GM12874 (cell line): ENCODE measurements around the gene PWP1.

Experiments
- TF ChIP-seq, protein P1 (sequence below): IDR thresholded peaks from 2 replicates; pipeline ENCODE4 v1.5.1; 2011; ENCODE audit warnings: low read depth, mild to moderate bottlenecking, control low read depth, low read length, moderate library complexity; ENCODE audit not compliant: insufficient read depth

Gene PWP1

DNA sequence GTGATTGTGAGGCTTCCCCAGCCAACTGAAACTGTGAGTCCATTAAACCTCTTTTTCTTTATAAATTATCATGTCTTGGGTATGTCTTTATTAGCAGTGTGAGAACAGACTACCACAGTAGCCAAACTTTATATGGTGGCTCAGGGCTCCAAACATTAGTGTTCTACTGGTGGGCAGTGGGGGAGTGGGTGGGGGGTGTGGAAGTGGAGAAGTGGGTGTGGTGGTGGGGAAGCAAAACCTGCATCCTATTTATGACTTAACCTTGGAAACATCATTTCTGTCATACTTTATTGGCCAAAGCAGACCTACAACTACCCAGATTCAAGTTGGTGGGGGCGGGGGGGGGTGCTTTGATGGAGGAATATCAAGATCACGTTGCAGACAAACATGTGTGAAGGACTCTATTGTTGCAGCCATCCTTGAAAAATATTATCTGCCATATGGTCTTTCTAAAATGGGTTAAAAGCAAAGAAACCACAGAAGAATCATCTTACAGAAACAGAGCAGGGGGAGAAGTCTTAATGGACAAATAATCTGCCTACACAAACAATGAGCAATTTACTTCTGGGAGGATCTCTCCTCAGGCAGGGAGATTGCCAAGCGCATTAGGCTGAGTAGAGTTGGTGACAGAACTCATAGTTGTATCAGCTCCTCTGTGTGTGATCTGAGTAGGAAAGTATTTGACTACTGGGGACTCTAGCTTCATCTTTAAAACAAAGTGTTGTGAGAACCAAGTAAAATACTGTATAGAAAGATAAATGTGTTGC, 1.4 kb upstream of the PWP1 start:
- TF ChIP-seq, protein P1, sequence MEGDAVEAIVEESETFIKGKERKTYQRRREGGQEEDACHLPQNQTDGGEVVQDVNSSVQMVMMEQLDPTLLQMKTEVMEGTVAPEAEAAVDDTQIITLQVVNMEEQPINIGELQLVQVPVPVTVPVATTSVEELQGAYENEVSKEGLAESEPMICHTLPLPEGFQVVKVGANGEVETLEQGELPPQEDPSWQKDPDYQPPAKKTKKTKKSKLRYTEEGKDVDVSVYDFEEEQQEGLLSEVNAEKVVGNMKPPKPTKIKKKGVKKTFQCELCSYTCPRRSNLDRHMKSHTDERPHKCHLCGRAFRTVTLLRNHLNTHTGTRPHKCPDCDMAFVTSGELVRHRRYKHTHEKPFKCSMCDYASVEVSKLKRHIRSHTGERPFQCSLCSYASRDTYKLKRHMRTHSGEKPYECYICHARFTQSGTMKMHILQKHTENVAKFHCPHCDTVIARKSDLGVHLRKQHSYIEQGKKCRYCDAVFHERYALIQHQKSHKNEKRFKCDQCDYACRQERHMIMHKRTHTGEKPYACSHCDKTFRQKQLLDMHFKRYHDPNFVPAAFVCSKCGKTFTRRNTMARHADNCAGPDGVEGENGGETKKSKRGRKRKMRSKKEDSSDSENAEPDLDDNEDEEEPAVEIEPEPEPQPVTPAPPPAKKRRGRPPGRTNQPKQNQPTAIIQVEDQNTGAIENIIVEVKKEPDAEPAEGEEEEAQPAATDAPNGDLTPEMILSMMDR = no peak

DNA sequence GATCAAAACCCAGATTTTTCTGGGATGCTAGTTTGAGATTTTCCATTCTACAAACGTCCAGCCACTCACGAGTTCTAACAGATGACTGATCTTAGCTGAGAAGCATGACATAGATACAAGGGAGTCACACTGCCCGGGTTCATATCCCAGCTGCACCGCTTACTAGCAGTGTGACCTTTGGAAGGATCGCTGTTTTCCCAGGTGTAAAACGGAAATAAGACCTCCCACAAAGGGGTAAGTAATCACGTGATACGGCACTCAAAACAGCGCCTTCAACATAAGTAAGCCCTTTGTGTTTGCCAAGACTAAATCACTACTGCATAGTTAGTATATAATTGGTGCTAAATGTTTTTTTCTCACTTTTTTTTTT, 624 bp upstream of the PWP1 start:
- TF ChIP-seq, protein P1 = no peak

DNA sequence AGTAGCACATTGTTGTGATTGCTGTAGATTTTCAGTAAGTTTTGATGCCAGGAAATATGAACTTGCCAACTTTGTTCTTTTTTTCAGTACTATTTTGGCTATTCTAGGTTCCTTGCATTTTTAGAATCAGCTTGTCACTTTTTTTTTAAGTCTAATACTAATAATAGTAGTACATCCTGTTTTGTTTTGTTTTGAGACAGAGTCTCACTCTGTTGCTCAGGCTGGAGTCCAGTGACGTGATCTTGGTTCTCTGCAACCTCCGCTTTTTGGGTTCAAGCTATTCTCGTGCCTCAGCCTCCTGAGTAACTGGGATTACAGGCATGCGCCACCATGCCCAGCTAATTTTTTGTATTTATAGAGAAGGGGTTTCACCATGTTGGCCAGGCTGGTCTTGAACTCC, 16.5 kb downstream of the PWP1 start:
- TF ChIP-seq, protein P1 = no peak

DNA sequence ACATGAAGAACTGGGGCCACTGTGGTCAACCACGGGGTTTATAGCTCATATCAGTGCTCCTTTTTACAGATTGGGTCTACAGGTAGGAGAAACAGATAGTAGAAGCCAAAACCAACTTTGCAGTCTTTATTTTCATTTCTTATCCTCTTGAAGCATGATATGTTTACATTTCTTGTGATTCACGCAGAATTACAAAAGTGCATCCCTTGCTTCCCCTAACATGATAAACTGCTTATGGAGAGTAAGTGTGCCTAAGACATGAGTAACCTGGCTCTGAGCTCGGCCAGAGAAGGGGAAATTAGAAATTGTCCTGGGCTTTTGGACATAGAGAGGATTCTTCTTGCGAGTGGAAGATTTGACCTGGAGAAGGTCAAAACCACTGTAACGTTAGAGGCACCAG, 18.4 kb downstream of the PWP1 start:
- TF ChIP-seq, protein P1 = no peak

DNA sequence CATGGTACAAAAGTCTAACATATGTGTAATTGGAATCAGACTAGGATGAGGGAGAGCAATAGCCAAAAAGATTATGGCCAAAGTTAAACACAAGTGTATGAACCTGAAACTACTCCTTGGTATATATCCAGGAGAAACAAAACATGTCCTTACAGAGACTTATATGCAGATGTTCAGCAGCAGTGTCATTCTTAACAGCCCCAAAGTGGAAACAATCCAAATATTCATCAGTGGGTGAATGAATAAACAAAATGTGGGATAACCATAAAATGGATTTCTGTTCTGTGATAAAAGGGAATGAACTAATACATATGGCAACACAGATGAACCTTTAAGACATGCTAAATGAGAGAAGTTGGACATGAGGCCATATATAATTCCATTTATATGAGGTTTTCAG, 30.2 kb downstream of the PWP1 start:
- TF ChIP-seq, protein P1 = no peak

DNA sequence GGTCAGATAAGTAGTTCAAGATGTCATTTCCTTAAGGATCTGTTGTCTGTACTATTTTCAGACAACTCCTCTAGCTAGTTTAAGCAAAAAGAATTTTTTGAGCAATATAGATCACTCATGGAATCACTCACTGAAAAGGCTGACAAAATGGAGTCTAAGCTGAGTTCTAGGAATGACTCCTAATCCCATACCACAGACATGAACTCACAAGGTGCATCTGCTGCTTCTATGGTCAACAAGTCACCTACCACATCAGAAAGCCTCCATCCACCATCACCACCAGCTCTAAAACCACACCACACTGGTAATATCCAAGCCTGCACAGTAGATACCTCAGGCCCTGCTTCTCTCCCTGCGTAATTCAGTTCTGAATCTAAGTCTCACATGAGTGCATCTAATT, 33.0 kb downstream of the PWP1 start:
- TF ChIP-seq, protein P1 = no peak

DNA sequence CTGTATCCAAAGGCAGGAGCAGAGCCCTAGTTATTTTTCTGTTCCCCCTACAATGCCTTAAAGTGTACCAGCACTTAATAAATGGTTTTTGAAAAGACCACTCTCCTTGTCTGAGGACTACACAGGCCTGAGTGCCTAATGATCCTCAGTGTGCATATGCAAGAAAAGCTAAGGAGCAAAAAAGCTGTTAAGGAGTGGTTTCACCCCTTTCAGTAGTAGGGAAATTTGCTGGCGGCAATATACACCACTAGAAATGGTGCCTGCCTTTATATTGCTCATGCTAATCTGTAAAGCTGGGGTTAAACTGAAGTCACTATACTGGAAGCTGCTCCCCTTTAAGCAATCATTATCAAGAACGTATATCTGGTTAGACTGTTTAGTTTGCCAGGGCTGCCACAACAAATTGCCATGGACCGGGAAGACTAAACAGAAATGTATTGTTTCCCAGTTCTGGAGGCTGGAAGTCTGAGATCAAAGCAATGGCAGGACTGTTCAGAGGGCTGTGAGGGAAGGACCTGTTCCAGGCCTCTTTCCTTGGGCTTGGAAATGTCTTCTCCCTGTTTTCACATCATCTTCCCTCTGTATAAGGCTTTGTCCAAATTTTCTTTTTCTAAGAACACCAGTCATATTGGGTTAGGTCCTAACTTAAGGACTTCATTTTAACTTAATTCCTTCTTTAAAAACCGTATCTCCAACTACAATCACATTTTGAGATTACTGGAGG, 45.2 kb downstream of the PWP1 start:
- TF ChIP-seq, protein P1 = no peak
